IMR-90 (cell line): Measurements from ENCODE around the gene GNAZ. TPM values are rescaled to one million over a fixed set of nuclear protein-coding genes. Genes with fewer than 3 reads are reported as not detected.

Experiments
- ATAC-seq: fragments of 200-7000 bp; cut with Tn5 transposase; 2 replicates; pipeline ENCODE4 v1.9.1; 2020; ENCODE audit warnings: low read depth, mild to moderate bottlenecking, moderate library complexity
- BruUV-seq: library from RNA; stranded (reverse); fragments of 400-500 nt; replicated peaks from 2 replicates; lab custom pipeline; 2021; lab: Mats Ljungman, UMichigan
- CTCF ChIA-PET: fragments of 300-600 bp; formaldehyde crosslinking; extraction: SDS; loops from one replicate; lab custom pipeline; 2021; ENCODE audit warnings: antibody characterized with exemption; lab: Yijun Ruan, JAX
- POLR2A ChIA-PET: fragments of 300-600 bp; sonication (Branson Sonifier 250); formaldehyde crosslinking; loops from one replicate; lab custom pipeline; 2022; ENCODE audit warnings: antibody characterized with exemption; ENCODE audit not compliant: unreplicated experiment; lab: Charles Lee
- DNase-seq: peaks from one replicate; pipeline ENCODE4 v3.0.0; 2013
- H2AFZ ChIP-seq: replicated peaks from 2 replicates; pipeline ENCODE3; 2013; ENCODE audit warnings: low read length, mild to moderate bottlenecking; ENCODE audit not compliant: poor library complexity
- H2AK5ac ChIP-seq: 2 replicates; pipeline ENCODE4 v1.6.1; 2013; ENCODE audit warnings: low read depth, low read length, inconsistent platforms
- H2AK9ac ChIP-seq: replicated peaks from 2 replicates; pipeline ENCODE3; 2013; ENCODE audit warnings: mild to moderate bottlenecking, low read depth, low read length, moderate library complexity; ENCODE audit not compliant: poor library complexity
- H2BK120ac ChIP-seq: 2 replicates; pipeline ENCODE4 v1.6.1; 2013; ENCODE audit warnings: low read depth, low read length, inconsistent platforms
- H2BK15ac ChIP-seq: 3 replicates; pipeline ENCODE4 v1.6.1; 2013; ENCODE audit warnings: low read depth, low read length, inconsistent platforms
- H2BK20ac ChIP-seq: 2 replicates; pipeline ENCODE4 v1.6.1; 2013; ENCODE audit warnings: low read depth, mild to moderate bottlenecking, inconsistent platforms, low read length, moderate library complexity
- H2BK5ac ChIP-seq: 2 replicates; pipeline ENCODE4 v1.6.1; 2013; ENCODE audit warnings: mild to moderate bottlenecking, low read depth, low read length, inconsistent platforms; ENCODE audit not compliant: poor library complexity, severe bottlenecking
- H3K14ac ChIP-seq: replicated peaks from 2 replicates; pipeline ENCODE4 v1.6.1; 2013; ENCODE audit warnings: low read depth, low read length, inconsistent platforms
- H3K18ac ChIP-seq: 2 replicates; pipeline ENCODE4 v1.6.1; 2013; ENCODE audit warnings: low read depth, low read length, control low read depth
- H3K23ac ChIP-seq: 2 replicates; pipeline ENCODE4 v1.6.1; 2013; ENCODE audit warnings: low read depth, low read length, inconsistent platforms
- H3K27ac ChIP-seq: 2 replicates; pipeline ENCODE4 v1.5.1; 2013; ENCODE audit warnings: mild to moderate bottlenecking, control low read depth, low read length; ENCODE audit not compliant: insufficient read depth
- H3K27me3 ChIP-seq: 2 replicates; pipeline ENCODE4 v1.6.1; 2013; ENCODE audit warnings: low read length; ENCODE audit not compliant: control insufficient read depth, insufficient read depth
- H3K36me3 ChIP-seq: 2 replicates; pipeline ENCODE4 v1.6.1; 2013; ENCODE audit warnings: low read length, mixed read lengths; ENCODE audit not compliant: control insufficient read depth, insufficient read depth
- H3K4ac ChIP-seq: 2 replicates; pipeline ENCODE4 v1.6.1; 2013; ENCODE audit warnings: low read depth, low read length, inconsistent platforms
- H3K4me1 ChIP-seq: 2 replicates; pipeline ENCODE4 v1.6.1; 2013; ENCODE audit warnings: low read length, mixed read lengths; ENCODE audit not compliant: control insufficient read depth, insufficient read depth
- H3K4me2 ChIP-seq: 2 replicates; pipeline ENCODE4 v1.6.1; 2013; ENCODE audit warnings: low read depth, mild to moderate bottlenecking, control low read depth, low read length, moderate library complexity
- H3K4me3 ChIP-seq: 2 replicates; pipeline ENCODE4 v1.5.1; 2013; ENCODE audit warnings: low read depth, mild to moderate bottlenecking, control low read depth, low read length, moderate library complexity; ENCODE audit not compliant: insufficient read depth
- H3K56ac ChIP-seq: 2 replicates; pipeline ENCODE4 v1.6.1; 2013; ENCODE audit warnings: low read length, inconsistent platforms; ENCODE audit not compliant: insufficient read depth; ENCODE audit errors: extremely low read depth
- H3K79me1 ChIP-seq, 2 experiments: 2 replicates each; pipeline ENCODE4 v1.6.1; 2013; ENCODE audit warnings: low read length in 2 of 2, inconsistent platforms in 1 of 2, low read depth in 1 of 2
- H3K9ac ChIP-seq: 2 replicates; pipeline ENCODE4 v1.6.1; 2013; ENCODE audit warnings: low read depth, low read length, control low read depth
- H3K9me1 ChIP-seq: 2 replicates; pipeline ENCODE4 v1.6.1; 2013; ENCODE audit warnings: low read length, inconsistent platforms; ENCODE audit not compliant: insufficient read depth
- H3K9me3 ChIP-seq: 2 replicates; pipeline ENCODE4 v1.6.1; 2013; ENCODE audit warnings: low read length; ENCODE audit not compliant: control insufficient read depth, insufficient read depth
- H4K20me1 ChIP-seq: 2 replicates; pipeline ENCODE4 v1.6.1; 2013; ENCODE audit warnings: low read length, inconsistent platforms; ENCODE audit not compliant: insufficient read depth
- H4K5ac ChIP-seq: 2 replicates; pipeline ENCODE4 v1.6.1; 2013; ENCODE audit warnings: mild to moderate bottlenecking, low read depth, low read length, control low read depth
- H4K8ac ChIP-seq, 2 experiments: 2 replicates each; pipeline ENCODE4 v1.6.1; 2013; ENCODE audit warnings: low read depth in 2 of 2, low read length in 2 of 2, control low read depth in 1 of 2, inconsistent platforms in 1 of 2
- H4K91ac ChIP-seq: 2 replicates; pipeline ENCODE4 v1.6.1; 2013; ENCODE audit warnings: low read depth, low read length, inconsistent platforms; ENCODE audit not compliant: insufficient read depth
- ELK1 ChIP-seq: fragments of 150-350 bp; IDR thresholded peaks from 2 replicates; pipeline ENCODE4 v1.6.1; 2016; ENCODE audit warnings: low read depth, mild to moderate bottlenecking, low read length, moderate library complexity, borderline replicate concordance
- FOS ChIP-seq: fragments of 150-350 bp; IDR thresholded peaks from 2 replicates; pipeline ENCODE4 v1.6.1; 2016; ENCODE audit warnings: low read depth, low read length
- MXI1 ChIP-seq: IDR thresholded peaks from 2 replicates; pipeline ENCODE4 v1.6.1; 2012; ENCODE audit warnings: low read depth, mild to moderate bottlenecking, low read length, moderate library complexity, borderline replicate concordance
- NFE2L2 ChIP-seq: fragments of 150-350 bp; IDR thresholded peaks from 2 replicates; pipeline ENCODE4 v1.6.1; 2016; ENCODE audit warnings: low read depth, mild to moderate bottlenecking, low read length
- RFX5 ChIP-seq: IDR thresholded peaks from 2 replicates; pipeline ENCODE4 v1.8.0; 2012; ENCODE audit warnings: low read depth, mild to moderate bottlenecking, low read length, moderate library complexity
- WGBS, 2 experiments: methylation state at CpG; one replicate each; pipeline versions ENCODE4 v1.1.5 to v1.1.7; 2013; ENCODE audit warnings: missing lambda C conversion rate in 2 of 2; ENCODE audit not compliant: insufficient read length in 1 of 2; ENCODE audit errors: extremely low coverage in 2 of 2; 5-methylcytosine and 5-hydroxymethylcytosine counted together
- dilution Hi-C: fragments of 300-500 bp; cut with HindIII; formaldehyde crosslinking; loops from one replicate; pipeline ENCODE4 v1.14.3; 2018; ENCODE audit warnings: low sequenced_read_pairs; ENCODE audit not compliant: unreplicated experiment
- in situ Hi-C: fragments of 300-500 bp; cut with MboI; formaldehyde crosslinking; loops from 3 replicates; pipeline ENCODE4 v1.14.3; 2019; ENCODE audit warnings: low sequenced_read_pairs, inconsistent platforms, mixed read lengths
- intact Hi-C: fragments of 100-400 bp; cut with micrococcal nuclease; formaldehyde crosslinking; loops from 2 replicates; pipeline ENCODE4 v1.10.0; 2022
- polyA plus RNA-seq, 3 experiments: library from polyadenylated mRNA; depleted of rRNA; stranded (reverse); fragments of >200 nt; gene quantifications; 2 replicates each; pipeline ENCODE4 v1.2.3, GENCODE V29; 2012; ENCODE audit warnings: low replicate concordance in 1 of 3
- total RNA-seq: library from RNA; depleted of rRNA; stranded (reverse); fragments of >200 nt; gene quantifications from 2 replicates; pipeline ENCODE4 v1.2.3, GENCODE V29; 2012

The GNAZ gene
- total and polyA plus RNA-seq, 2 of the 4 experiments (the other 2 are of a cell fraction), result 1.5 to 2.5 TPM

- H4K91ac ChIP-seq, result no peak overlapping the region
- intact Hi-C loops (no loop called here), in situ Hi-C loops (no loop called here), dilution Hi-C loops (no loop called here)
- BruUV-seq, result no TSS peak
- H3K23ac ChIP-seq, result no peak overlapping the region
- H3K4me3 ChIP-seq, result no peak overlapping the region
- H3K9me1 ChIP-seq, result no peaks in the 10 kb centered on the region
- H3K79me1 ChIP-seq, result no peaks in the 10 kb centered on the region
- no peaks in the 10 kb centered on the region for H3K4me1 ChIP-seq
- no peaks in the 10 kb centered on the region for H3K9me3 ChIP-seq
- no CpG with 5 or more reads among the region's 7 CpGs for WGBS, 2 experiments
- H4K20me1 ChIP-seq, result no peaks in the 10 kb centered on the region
- H2BK15ac ChIP-seq, result no peak overlapping the region
- H3K27me3 ChIP-seq, result no peaks in the 10 kb centered on the region; the same call in 1 of the 2 replicates
- H2AFZ ChIP-seq, result no peak overlapping the region
- no peak overlapping the region for H3K4ac ChIP-seq
- CTCF ChIA-PET, result no interaction called here
- ATAC-seq (no peak), DNase-seq (no peak)
- no peak overlapping the region for H2BK20ac ChIP-seq
- no peak overlapping the region for H2BK5ac ChIP-seq
- no peak overlapping the region for H3K18ac ChIP-seq
- H2BK120ac ChIP-seq, result no peak overlapping the region
- H2AK9ac ChIP-seq, result no peak overlapping the region
- TF ChIP-seq FOS, result no peak
- TF ChIP-seq RFX5, result no peak
- no peak for TF ChIP-seq MXI1
- TF ChIP-seq ELK1, result no peak
- no peak for TF ChIP-seq NFE2L2
- no peak overlapping the region for H4K5ac ChIP-seq
- H3K4me2 ChIP-seq, result no peak overlapping the region
- POLR2A ChIA-PET, result no interaction called here
- H3K27ac ChIP-seq, result no peak overlapping the region
- H2AK5ac ChIP-seq, result no peak overlapping the region
- H3K14ac ChIP-seq, result no peak overlapping the region
- H3K9ac ChIP-seq, result no peak overlapping the region
- H4K8ac ChIP-seq, result no peak overlapping the region
- H3K36me3 ChIP-seq, result no peaks in the 10 kb centered on the region
- no peak overlapping the region for H3K56ac ChIP-seq
Measured at GRCh38 chr22:23055449-23056179, 14.7 kb upstream of the GNAZ start.
